Forelimb muscle (tissue), 1 donor: ENCODE measurements around the gene FKBP7. TPM values are rescaled to one million over a fixed set of nuclear protein-coding genes. Genes with fewer than 3 reads are reported as not detected.
"Not testable (repeated sequence)": the region's sequence is repeated elsewhere in the genome, so short reads cannot be mapped to it uniquely, and the experiment has no call there.

Experiments used
- DNase-seq: peaks from one replicate; pipeline ENCODE4 v3.0.0-alpha.2; 2013; ENCODE audit warnings: low read depth
- polyA plus RNA-seq: library from polyadenylated mRNA; unstranded; fragments of 120-200 nt; gene quantifications from one replicate; pipeline ENCODE4 v1.2.1, GENCODE V29; 2013; ENCODE audit not compliant: insufficient read length

Gene FKBP7
- polyA plus RNA-seq, 1 donor = 40.2 TPM

- DNase-seq = no peak
These were observed 28.5 kb downstream of the FKBP7 start for GRCh38 chr2:178449700-178450523.

GRCh38 chr2:178448968-178449661 is 29.3 kb downstream of the FKBP7 start:
- DNase-seq = no peak

- DNase-seq = no peak
These were observed 37.0 kb downstream of the FKBP7 start for GRCh38 chr2:178441426-178441825.

- no peak for DNase-seq
These were observed 41.7 kb downstream of the FKBP7 start for GRCh38 chr2:178436662-178437061.

GRCh38 chr2:178429336-178429735 is 49.1 kb downstream of the FKBP7 start:
- DNase-seq = no peak

- DNase-seq = no peak
These were observed 50.0 kb downstream of the FKBP7 start for GRCh38 chr2:178428396-178428806.

GRCh38 chr2:178427458-178427857 is 50.9 kb downstream of the FKBP7 start:
- DNase-seq = no peak

GRCh38 chr2:178426388-178426787 is 52.0 kb downstream of the FKBP7 start:
- DNase-seq = no peak

- no peak for DNase-seq
These were observed 53.1 kb downstream of the FKBP7 start for GRCh38 chr2:178425255-178425827.

GRCh38 chr2:178423746-178424145 is 54.7 kb downstream of the FKBP7 start:
- not testable (repeated sequence) for DNase-seq

- DNase-seq = no peak
These were observed 56.3 kb downstream of the FKBP7 start for GRCh38 chr2:178422097-178422496.

GRCh38 chr2:178420463-178420999 is 57.9 kb downstream of the FKBP7 start:
- no peak for DNase-seq

- DNase-seq = no peak
These were observed 59.3 kb downstream of the FKBP7 start for GRCh38 chr2:178419123-178419522.

- DNase-seq = no peak
These were observed 60.0 kb downstream of the FKBP7 start for GRCh38 chr2:178418426-178418825.

- no peak for DNase-seq
These were observed 60.5 kb downstream of the FKBP7 start for GRCh38 chr2:178417916-178418315.

GRCh38 chr2:178415979-178416378 is 62.4 kb downstream of the FKBP7 start:
- DNase-seq = no peak

GRCh38 chr2:178414266-178415247 is 63.8 kb downstream of the FKBP7 start:
- peak; percentile 81 for DNase-seq
